SW480 (cell line): ENCODE measurements around the gene PPARGC1A.
A peak's percentile ranks its signal among the peaks of the same experiment; 100 is the strongest.

ENCODE experiments used
- DNase-seq: peaks from one replicate; pipeline ENCODE4 v3.0.0-alpha.2; 2016; ENCODE audit warnings: low spot score

Gene PPARGC1A

GRCh38 chr4:23911675-23912455, 22.0 kb upstream of the PPARGC1A start:
- no peak for DNase-seq

- no peak for DNase-seq
Observed at GRCh38 chr4:23909671-23910070, 19.8 kb upstream of the PPARGC1A start.

- no peak for DNase-seq
Observed at GRCh38 chr4:23906839-23907238, 17.0 kb upstream of the PPARGC1A start.

GRCh38 chr4:23904639-23905071, 14.8 kb upstream of the PPARGC1A start:
- DNase-seq = no peak

GRCh38 chr4:23903859-23904438, 14.1 kb upstream of the PPARGC1A start:
- DNase-seq = no peak

- DNase-seq = no peak
Observed at GRCh38 chr4:23902222-23902804, 12.5 kb upstream of the PPARGC1A start.

GRCh38 chr4:23900636-23901035, 10.8 kb upstream of the PPARGC1A start:
- DNase-seq = no peak

GRCh38 chr4:23899565-23899964, 9.7 kb upstream of the PPARGC1A start:
- peak; percentile 34 for DNase-seq

GRCh38 chr4:23897564-23898109, 7.8 kb upstream of the PPARGC1A start:
- DNase-seq = no peak

GRCh38 chr4:23894021-23894420, 4.2 kb upstream of the PPARGC1A start:
- no peak for DNase-seq

- DNase-seq = no peak
Observed at GRCh38 chr4:23891064-23891421, 1.2 kb upstream of the PPARGC1A start.

- DNase-seq = no peak
Observed at GRCh38 chr4:23890369-23891063, 669 bp upstream of the PPARGC1A start.

GRCh38 chr4:23889391-23889790, 456 bp downstream of the PPARGC1A start:
- no peak for DNase-seq

- DNase-seq = peak; percentile 35
Observed at GRCh38 chr4:23888421-23889319, 1.2 kb downstream of the PPARGC1A start.

- no peak for DNase-seq
Observed at GRCh38 chr4:23887989-23888388, 1.9 kb downstream of the PPARGC1A start.

GRCh38 chr4:23887173-23887572, 2.7 kb downstream of the PPARGC1A start:
- no peak for DNase-seq

- DNase-seq = no peak
Observed at GRCh38 chr4:23885943-23886590, 3.8 kb downstream of the PPARGC1A start.

GRCh38 chr4:23884741-23885140, 5.1 kb downstream of the PPARGC1A start:
- no peak for DNase-seq

GRCh38 chr4:23884261-23884660, 5.6 kb downstream of the PPARGC1A start:
- no peak for DNase-seq

- DNase-seq = no peak
Observed at GRCh38 chr4:23882976-23883531, 6.8 kb downstream of the PPARGC1A start.
